NCI-H345 treated with DMSO at 0.1 percent for 48 hours (cell line): ENCODE measurements around the gene STOM.
A peak's percentile ranks its signal among the peaks of the same experiment; 100 is the strongest.
"Not testable (repeated sequence)": the region's sequence is repeated elsewhere in the genome, so short reads cannot be mapped to it uniquely, and the experiment has no call there.

ENCODE experiments used
- DNase-seq: peaks from one replicate; lab custom pipeline; 2025; ENCODE audit not compliant: unreplicated experiment; lab: John Stamatoyannopoulos, UW

Gene STOM

GRCh38 chr9:121303456-121304451, 66.3 kb downstream of the STOM start:
- DNase-seq = no peak

- DNase-seq = no peak
Measured at GRCh38 chr9:121302786-121303185, 67.3 kb downstream of the STOM start.

- DNase-seq = no peak
Measured at GRCh38 chr9:121302341-121302740, 67.7 kb downstream of the STOM start.

GRCh38 chr9:121301881-121302286, 68.2 kb downstream of the STOM start:
- no peak for DNase-seq

- no peak for DNase-seq
Measured at GRCh38 chr9:121300283-121301119, 69.5 kb downstream of the STOM start.

- DNase-seq = no peak
Measured at GRCh38 chr9:121299467-121300282, 70.4 kb downstream of the STOM start.

- peak; percentile 32 for DNase-seq
Measured at GRCh38 chr9:121298689-121299466, 71.2 kb downstream of the STOM start.

- no peak for DNase-seq
Measured at GRCh38 chr9:121298016-121298538, 72.0 kb downstream of the STOM start.

GRCh38 chr9:121297389-121297788, 72.7 kb downstream of the STOM start:
- no peak for DNase-seq

GRCh38 chr9:121296213-121297127, 73.6 kb downstream of the STOM start:
- DNase-seq = no peak

- DNase-seq = no peak
Measured at GRCh38 chr9:121295662-121296191, 74.3 kb downstream of the STOM start.

- no peak for DNase-seq
Measured at GRCh38 chr9:121294866-121295661, 75.0 kb downstream of the STOM start.

- no peak for DNase-seq
Measured at GRCh38 chr9:121294151-121294743, 75.8 kb downstream of the STOM start.

- DNase-seq = no peak
Measured at GRCh38 chr9:121292801-121293241, 77.2 kb downstream of the STOM start.

GRCh38 chr9:121292051-121292450, 78.0 kb downstream of the STOM start:
- DNase-seq = no peak

- not testable (repeated sequence) for DNase-seq
Measured at GRCh38 chr9:121291536-121291935, 78.5 kb downstream of the STOM start.

GRCh38 chr9:121289772-121290370, 80.2 kb downstream of the STOM start:
- DNase-seq = no peak
